PC-3 (cell line): ENCODE measurements around the gene IL32. TPM values are rescaled to one million over a fixed set of nuclear protein-coding genes. Genes with fewer than 3 reads are reported as not detected.

Experiments
- ATAC-seq: fragments of 200-7000 bp; cut with Tn5 transposase; 2 replicates; pipeline ENCODE4 v1.9.1; 2020; ENCODE audit warnings: mild to moderate bottlenecking, moderate library complexity
- BruUV-seq: library from RNA; stranded (reverse); fragments of 400-500 nt; replicated peaks from 2 replicates; lab custom pipeline; 2021; lab: Mats Ljungman, UMichigan
- CTCF ChIA-PET: fragments of 300-600 bp; sonication (Branson Sonifier 250); formaldehyde crosslinking; loops from one replicate; lab custom pipeline; 2022; ENCODE audit warnings: antibody characterized with exemption; lab: Charles Lee
- POLR2A ChIA-PET: fragments of 300-600 bp; sonication (Branson Sonifier 250); formaldehyde crosslinking; loops from one replicate; lab custom pipeline; 2022; ENCODE audit warnings: antibody characterized with exemption; ENCODE audit not compliant: unreplicated experiment; lab: Charles Lee
- DNase-seq: peaks from one replicate; pipeline ENCODE4 v3.0.0-alpha.2; 2015
- H2AFZ ChIP-seq: fragments of 300-600 bp; sonication (generic); 2 replicates; pipeline ENCODE4 v1.6.0; 2016; ENCODE audit warnings: antibody characterized with exemption, low read length
- H3F3A ChIP-seq: fragments of 300-600 bp; sonication (generic); one replicate; pipeline ENCODE4 v1.6.0; 2017; ENCODE audit warnings: antibody characterized with exemption, low read length, control low read depth, mild to moderate bottlenecking; ENCODE audit not compliant: unreplicated experiment
- H3K27ac ChIP-seq: fragments of 300-600 bp; sonication (generic); 2 replicates; pipeline ENCODE4 v1.5.1; 2016; ENCODE audit warnings: mild to moderate bottlenecking, low read length
- H3K27me3 ChIP-seq: fragments of 300-600 bp; sonication (generic); 2 replicates; pipeline ENCODE4 v1.6.1; 2016; ENCODE audit warnings: low read length, mixed read lengths
- H3K36me3 ChIP-seq: fragments of 300-600 bp; sonication (generic); 2 replicates; pipeline ENCODE4 v1.6.1; 2016; ENCODE audit warnings: low read depth, mixed run types, low read length, mixed read lengths
- H3K4me1 ChIP-seq: fragments of 300-600 bp; sonication (generic); 2 replicates; pipeline ENCODE4 v1.5.1; 2016; ENCODE audit warnings: low read length; ENCODE audit not compliant: insufficient read depth
- H3K4me2 ChIP-seq: fragments of 300-600 bp; sonication (generic); 2 replicates; pipeline ENCODE4 v1.6.0; 2016; ENCODE audit warnings: low read length
- H3K4me3 ChIP-seq: fragments of 300-600 bp; sonication (generic); 2 replicates; pipeline ENCODE4 v1.5.1; 2016; ENCODE audit warnings: mild to moderate bottlenecking, low read length, mixed read lengths
- H3K79me2 ChIP-seq: fragments of 300-600 bp; sonication (generic); 2 replicates; pipeline ENCODE4 v1.6.1; 2017; ENCODE audit warnings: low read length, mixed read lengths
- H3K9ac ChIP-seq: fragments of 300-600 bp; sonication (generic); 2 replicates; pipeline ENCODE4 v1.6.0; 2016; ENCODE audit warnings: mild to moderate bottlenecking, low read length
- H3K9me2 ChIP-seq: fragments of 300-600 bp; sonication (generic); replicated peaks from 2 replicates; pipeline ENCODE4 v1.6.1; 2016; ENCODE audit warnings: mixed run types, low read length, mixed read lengths
- H3K9me3 ChIP-seq: fragments of 300-600 bp; sonication (generic); 2 replicates; pipeline ENCODE4 v1.6.1; 2016; ENCODE audit warnings: low read length, mixed read lengths
- H4K20me1 ChIP-seq: fragments of 300-600 bp; sonication (generic); 2 replicates; pipeline ENCODE4 v1.6.1; 2016; ENCODE audit warnings: low read length, mixed read lengths
- EZH2 ChIP-seq: fragments of 300-600 bp; sonication (generic); IDR thresholded peaks from one replicate; pipeline ENCODE4 v1.6.1; 2017; ENCODE audit warnings: antibody characterized with exemption, mild to moderate bottlenecking, low read length; ENCODE audit not compliant: unreplicated experiment
- EZH2phosphoT487 ChIP-seq: fragments of 300-600 bp; sonication (generic); IDR thresholded peaks from 2 replicates; pipeline ENCODE4 v1.6.1; 2018; ENCODE audit warnings: mild to moderate bottlenecking, antibody characterized with exemption, low read length, borderline replicate concordance
- intact Hi-C: fragments of 100-400 bp; cut with micrococcal nuclease; formaldehyde crosslinking; loops from 2 replicates; pipeline ENCODE4 v1.9.0; 2023
- total RNA-seq: library from RNA; depleted of rRNA; stranded (reverse); fragments of >200 nt; gene quantifications from 2 replicates; pipeline ENCODE4 v1.2.3, GENCODE V29; 2014
- TF ChIP-seq, protein P1 (sequence below): fragments of 300-600 bp; sonication (generic); conservative IDR thresholded peaks from 2 replicates; pipeline ENCODE4 v1.5.1; 2017; ENCODE audit warnings: antibody characterized with exemption, low read depth, mild to moderate bottlenecking, low read length

The IL32 gene
- total RNA-seq, 1 experiment from 2014 or later, result 8.8 TPM

DNA sequence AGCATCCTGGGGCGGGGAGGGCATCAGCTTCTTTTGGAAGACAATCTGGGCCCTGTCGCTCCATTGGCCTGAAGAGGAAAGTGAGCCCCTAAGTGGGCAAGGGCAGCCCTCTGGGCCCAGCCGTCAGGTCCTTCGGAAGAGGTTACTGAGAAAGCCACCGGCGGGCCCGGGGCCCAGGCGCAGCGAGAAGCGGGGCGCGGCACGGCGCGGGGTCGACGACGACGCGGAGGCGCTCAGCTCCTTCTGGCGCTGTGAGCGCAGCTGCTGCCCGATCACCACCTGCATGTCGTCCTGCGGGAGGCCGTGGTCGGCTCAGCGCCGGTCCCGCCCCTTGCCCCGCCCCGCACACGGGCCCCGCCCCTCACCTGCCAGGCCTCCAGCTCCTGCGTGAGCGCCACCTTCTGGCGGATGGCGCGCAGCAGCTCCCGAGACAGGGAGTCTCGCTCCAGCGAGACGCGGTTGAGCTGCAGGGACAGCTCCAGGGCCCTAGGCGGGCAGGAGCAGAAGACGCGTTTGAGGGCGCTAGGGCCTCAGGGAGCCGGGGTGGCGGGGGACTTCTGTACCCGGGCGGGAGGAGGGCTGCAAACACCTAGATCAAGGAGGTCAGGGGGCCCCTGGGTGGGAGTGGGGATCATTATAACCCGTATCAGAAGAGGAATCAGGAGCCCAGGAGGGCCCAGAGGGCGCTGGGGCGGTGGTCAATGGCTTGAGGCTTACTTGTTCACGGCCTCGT lies 37.3 kb upstream of the IL32 start:
- H3K9me3 ChIP-seq, result no peaks in the 10 kb centered on the region
- H3K9ac ChIP-seq, result no peak overlapping the region
- peak overlapping the region; percentile 68 for H3K4me2 ChIP-seq
- H4K20me1 ChIP-seq, result no peaks in the 10 kb centered on the region
- H3K79me2 ChIP-seq, result no peaks in the 10 kb centered on the region
- BruUV-seq, result no TSS peak
- DNase-seq (peak; percentile 90), ATAC-seq (peak; percentile 29)
- no peaks in the 10 kb centered on the region for H3K9me2 ChIP-seq
- no peak overlapping the region for H2AFZ ChIP-seq
- TF ChIP-seq, protein P1, sequence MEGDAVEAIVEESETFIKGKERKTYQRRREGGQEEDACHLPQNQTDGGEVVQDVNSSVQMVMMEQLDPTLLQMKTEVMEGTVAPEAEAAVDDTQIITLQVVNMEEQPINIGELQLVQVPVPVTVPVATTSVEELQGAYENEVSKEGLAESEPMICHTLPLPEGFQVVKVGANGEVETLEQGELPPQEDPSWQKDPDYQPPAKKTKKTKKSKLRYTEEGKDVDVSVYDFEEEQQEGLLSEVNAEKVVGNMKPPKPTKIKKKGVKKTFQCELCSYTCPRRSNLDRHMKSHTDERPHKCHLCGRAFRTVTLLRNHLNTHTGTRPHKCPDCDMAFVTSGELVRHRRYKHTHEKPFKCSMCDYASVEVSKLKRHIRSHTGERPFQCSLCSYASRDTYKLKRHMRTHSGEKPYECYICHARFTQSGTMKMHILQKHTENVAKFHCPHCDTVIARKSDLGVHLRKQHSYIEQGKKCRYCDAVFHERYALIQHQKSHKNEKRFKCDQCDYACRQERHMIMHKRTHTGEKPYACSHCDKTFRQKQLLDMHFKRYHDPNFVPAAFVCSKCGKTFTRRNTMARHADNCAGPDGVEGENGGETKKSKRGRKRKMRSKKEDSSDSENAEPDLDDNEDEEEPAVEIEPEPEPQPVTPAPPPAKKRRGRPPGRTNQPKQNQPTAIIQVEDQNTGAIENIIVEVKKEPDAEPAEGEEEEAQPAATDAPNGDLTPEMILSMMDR, result peak; percentile 54
- TF ChIP-seq EZH2, result no peak
- H3K27me3 ChIP-seq, result no peaks in the 10 kb centered on the region
- no peaks in the 10 kb centered on the region for H3K36me3 ChIP-seq
- no peaks in the 10 kb centered on the region for H3F3A ChIP-seq
- ChIA-PET CTCF (interaction anchor here (0.6 to 1.2 kb wide), 9 partner anchors 8 to 1899 kb away, joined by 3 to 14 read pairs (median 3); partner anchors contain the start of gene TNFRSF12A), POLR2A (interaction anchor here (0.5 to 1.2 kb wide), 3 partner anchors 8 to 134 kb away, joined by 3 to 11 read pairs (median 8); partner anchors contain the start of gene TNFRSF12A)
- H3K27ac ChIP-seq, result no peak overlapping the region
- H3K4me3 ChIP-seq, result peak overlapping the region; percentile 37; the same call in 1 of the 2 replicates
- peaks cover 27% of the 10 kb centered on the region for H3K4me1 ChIP-seq
- intact Hi-C loops, result loop anchor here (2.0 kb wide), 1 partner anchor 23 kb away; no protein-coding TSS in a partner anchor

DNA sequence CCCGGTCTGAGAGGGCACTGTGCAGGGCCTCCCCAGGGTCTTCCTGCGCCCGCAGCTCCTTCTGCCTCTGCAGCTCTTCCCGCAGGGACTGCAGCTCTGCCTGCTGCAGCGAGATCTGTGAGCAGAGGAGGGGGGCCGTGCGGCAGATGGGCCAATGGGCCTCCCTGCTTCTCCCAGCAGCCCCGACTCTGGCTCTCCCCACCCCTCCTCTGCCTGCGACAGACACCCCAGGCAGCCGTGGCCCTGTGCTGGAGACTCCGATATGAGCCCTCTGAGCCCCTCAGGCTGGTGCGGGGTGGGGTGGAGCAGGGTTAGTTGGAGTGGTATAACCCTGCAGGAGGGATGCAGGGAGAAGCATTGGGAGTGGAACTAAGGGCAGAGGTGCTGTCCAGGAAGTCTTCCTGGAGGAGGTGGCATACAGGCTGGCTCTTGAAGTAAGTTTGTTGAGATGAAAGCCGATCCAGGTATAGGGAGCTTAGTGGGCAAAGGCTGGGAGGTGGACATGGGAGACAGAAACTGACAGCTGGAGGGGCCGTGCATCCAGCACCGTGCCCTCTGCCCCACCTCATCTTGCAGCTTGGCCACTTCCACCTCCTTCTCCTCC lies 36.6 kb upstream of the IL32 start:
- no peak overlapping the region for H3K4me3 ChIP-seq
- peaks cover 21% of the 10 kb centered on the region for H3K4me1 ChIP-seq
- CTCF ChIA-PET, result interaction anchor here (0.6 to 1.2 kb wide), 6 partner anchors 23 to 1898 kb away, joined by 3 to 14 read pairs (median 6); no protein-coding TSS in a partner anchor
- H3K79me2 ChIP-seq, result no peaks in the 10 kb centered on the region
- intact Hi-C loops, result loop anchor here (2.0 kb wide), 1 partner anchor 24 kb away; no protein-coding TSS in a partner anchor
- no peak overlapping the region for H3K9ac ChIP-seq
- peak overlapping the region; percentile 19; the same call in 1 of the 2 replicates for H3K4me2 ChIP-seq
- no peak overlapping the region for H3K27ac ChIP-seq
- H3K27me3 ChIP-seq, result no peaks in the 10 kb centered on the region
- TF ChIP-seq, protein P1, result no peak
- TF ChIP-seq EZH2phosphoT487 (no peak), EZH2 (no peak)
- no peaks in the 10 kb centered on the region for H4K20me1 ChIP-seq
- POLR2A ChIA-PET, result interaction anchor here (1.2 kb wide), 1 partner anchor 9 kb away, joined by 11 read pairs; the partner anchor contains the start of gene TNFRSF12A
- no peak overlapping the region for H2AFZ ChIP-seq
- H3F3A ChIP-seq, result no peaks in the 10 kb centered on the region
- H3K9me3 ChIP-seq, result no peaks in the 10 kb centered on the region
- DNase-seq (no peak), ATAC-seq (no peak)
- H3K36me3 ChIP-seq, result no peaks in the 10 kb centered on the region
- BruUV-seq, result no TSS peak
- no peaks in the 10 kb centered on the region for H3K9me2 ChIP-seq
